RWPE2 (cell line): ENCODE measurements around the gene LONRF2.
A peak's percentile ranks its signal among the peaks of the same experiment; 100 is the strongest.

Experiments used
- ATAC-seq: fragments of 200-7000 bp; cut with Tn5 transposase; 3 replicates; pipeline ENCODE4 v1.9.1; 2021; ENCODE audit warnings: low read depth
- DNase-seq: peaks from one replicate; pipeline ENCODE4 v3.0.0-alpha.2; 2020; ENCODE audit warnings: low spot score
- H3K27ac ChIP-seq: fragments of 450-650 bp; 2 replicates; pipeline ENCODE4 v1.5.1; 2017; ENCODE audit warnings: mild to moderate bottlenecking; ENCODE audit not compliant: poor library complexity, severe bottlenecking
- H3K27me3 ChIP-seq: fragments of 250-450 bp; sonication (Bioruptor Pico); 2 replicates; pipeline ENCODE4 v1.5.1; 2021; ENCODE audit warnings: mild to moderate bottlenecking, moderate library complexity; ENCODE audit not compliant: insufficient read depth, poor library complexity, severe bottlenecking
- H3K36me3 ChIP-seq: fragments of 250-450 bp; sonication (Bioruptor Pico); 2 replicates; pipeline ENCODE4 v1.5.1; 2020; ENCODE audit warnings: low read depth, mild to moderate bottlenecking, moderate library complexity
- H3K4me1 ChIP-seq: fragments of 250-450 bp; sonication (Bioruptor Pico); 2 replicates; pipeline ENCODE4 v1.5.1; 2021; ENCODE audit warnings: mild to moderate bottlenecking, moderate library complexity; ENCODE audit not compliant: insufficient read depth, poor library complexity, severe bottlenecking
- H3K4me3 ChIP-seq: fragments of 250-450 bp; sonication (Bioruptor Pico); 2 replicates; pipeline ENCODE4 v1.5.1; 2021; ENCODE audit warnings: mild to moderate bottlenecking, moderate library complexity; ENCODE audit not compliant: severe bottlenecking
- H3K9me3 ChIP-seq: fragments of 250-450 bp; sonication (Bioruptor Pico); 2 replicates; pipeline ENCODE4 v1.5.1; 2021; ENCODE audit warnings: mild to moderate bottlenecking, moderate library complexity; ENCODE audit not compliant: severe bottlenecking
- CTCF ChIP-seq: fragments of 450-650 bp; IDR thresholded peaks from one replicate; pipeline ENCODE4 v1.5.1; 2017; ENCODE audit warnings: mild to moderate bottlenecking, moderate library complexity; ENCODE audit not compliant: poor library complexity, severe bottlenecking

The LONRF2 gene

DNA sequence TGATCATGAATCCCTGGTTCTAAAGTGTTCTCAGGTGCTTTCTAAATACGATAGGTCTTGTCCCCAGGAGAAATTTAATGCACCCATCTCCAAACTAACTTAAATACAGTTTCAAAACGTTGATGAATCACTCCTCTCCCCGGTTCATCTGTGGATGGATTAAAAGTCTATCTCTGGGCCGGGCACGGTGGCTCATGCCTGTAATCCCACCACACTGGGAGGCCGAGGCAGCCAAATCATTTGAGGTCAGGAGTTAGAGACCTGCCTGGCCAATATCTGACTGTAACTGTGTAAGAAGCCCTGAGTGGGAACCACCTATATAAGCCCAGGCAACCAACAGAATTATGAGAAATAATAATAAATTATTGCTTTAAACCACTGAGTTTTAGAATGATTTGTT lies 78.7 kb downstream of the LONRF2 start:
- no peaks in the 10 kb centered on the region for H3K9me3 ChIP-seq
- ATAC-seq (no peak), DNase-seq (no peak)
- H3K36me3 ChIP-seq: no peaks in the 10 kb centered on the region
- no peak for TF ChIP-seq CTCF
- no peak overlapping the region for H3K27ac ChIP-seq
- H3K4me1 ChIP-seq: no peaks in the 10 kb centered on the region
- no peak overlapping the region for H3K4me3 ChIP-seq
- no peaks in the 10 kb centered on the region for H3K27me3 ChIP-seq

- DNase-seq (no peak), ATAC-seq (peak; percentile 61; the same call in 2 of the 3 replicates)
- Histone ChIP-seq H3K4me3 (no peak overlapping the region), H3K27me3 (no peaks in the 10 kb centered on the region), H3K27ac (no peak overlapping the region), H3K4me1 (no peaks in the 10 kb centered on the region), H3K36me3 (no peaks in the 10 kb centered on the region), H3K9me3 (no peaks in the 10 kb centered on the region)
- TF ChIP-seq CTCF: peak; percentile 75
These were observed 79.2 kb downstream of the LONRF2 start for GRCh38 chr2:100242891-100243619.

- ATAC-seq: no peak
- Histone ChIP-seq H3K4me3 (no peak overlapping the region), H3K27me3 (no peaks in the 10 kb centered on the region), H3K27ac (no peak overlapping the region), H3K36me3 (no peaks in the 10 kb centered on the region), H3K9me3 (no peaks in the 10 kb centered on the region), H3K4me1 (no peaks in the 10 kb centered on the region)
- no peak for TF ChIP-seq CTCF
- no peak for DNase-seq
These were observed 79.8 kb downstream of the LONRF2 start for GRCh38 chr2:100242476-100242875.

GRCh38 chr2:100241236-100241635 lies 81.1 kb downstream of the LONRF2 start:
- ATAC-seq: no peak
- DNase-seq: no peak
- H3K4me3 ChIP-seq: no peak overlapping the region
- no peaks in the 10 kb centered on the region for H3K36me3 ChIP-seq
- H3K27me3 ChIP-seq: no peaks in the 10 kb centered on the region
- H3K9me3 ChIP-seq: no peaks in the 10 kb centered on the region
- TF ChIP-seq CTCF: no peak
- no peak overlapping the region for H3K27ac ChIP-seq
- no peaks in the 10 kb centered on the region for H3K4me1 ChIP-seq

- no peaks in the 10 kb centered on the region for H3K9me3 ChIP-seq
- H3K36me3 ChIP-seq: no peaks in the 10 kb centered on the region
- no peak for TF ChIP-seq CTCF
- no peak for ATAC-seq
- H3K4me3 ChIP-seq: no peak overlapping the region
- H3K27me3 ChIP-seq: no peaks in the 10 kb centered on the region
- H3K4me1 ChIP-seq: no peaks in the 10 kb centered on the region
- no peak overlapping the region for H3K27ac ChIP-seq
- DNase-seq: no peak
These were observed 81.9 kb downstream of the LONRF2 start for GRCh38 chr2:100240386-100240785.
